ENCODE results near the gene TPRG1.

TPRG1 gene

GRCh38 chr3:189353318-189353965, 181.7 kb downstream of the TPRG1 start:
- TF ChIP-seq, protein P1, sequence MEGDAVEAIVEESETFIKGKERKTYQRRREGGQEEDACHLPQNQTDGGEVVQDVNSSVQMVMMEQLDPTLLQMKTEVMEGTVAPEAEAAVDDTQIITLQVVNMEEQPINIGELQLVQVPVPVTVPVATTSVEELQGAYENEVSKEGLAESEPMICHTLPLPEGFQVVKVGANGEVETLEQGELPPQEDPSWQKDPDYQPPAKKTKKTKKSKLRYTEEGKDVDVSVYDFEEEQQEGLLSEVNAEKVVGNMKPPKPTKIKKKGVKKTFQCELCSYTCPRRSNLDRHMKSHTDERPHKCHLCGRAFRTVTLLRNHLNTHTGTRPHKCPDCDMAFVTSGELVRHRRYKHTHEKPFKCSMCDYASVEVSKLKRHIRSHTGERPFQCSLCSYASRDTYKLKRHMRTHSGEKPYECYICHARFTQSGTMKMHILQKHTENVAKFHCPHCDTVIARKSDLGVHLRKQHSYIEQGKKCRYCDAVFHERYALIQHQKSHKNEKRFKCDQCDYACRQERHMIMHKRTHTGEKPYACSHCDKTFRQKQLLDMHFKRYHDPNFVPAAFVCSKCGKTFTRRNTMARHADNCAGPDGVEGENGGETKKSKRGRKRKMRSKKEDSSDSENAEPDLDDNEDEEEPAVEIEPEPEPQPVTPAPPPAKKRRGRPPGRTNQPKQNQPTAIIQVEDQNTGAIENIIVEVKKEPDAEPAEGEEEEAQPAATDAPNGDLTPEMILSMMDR (IDR thresholded peaks at IDR 0.05), result no peak

DNA sequence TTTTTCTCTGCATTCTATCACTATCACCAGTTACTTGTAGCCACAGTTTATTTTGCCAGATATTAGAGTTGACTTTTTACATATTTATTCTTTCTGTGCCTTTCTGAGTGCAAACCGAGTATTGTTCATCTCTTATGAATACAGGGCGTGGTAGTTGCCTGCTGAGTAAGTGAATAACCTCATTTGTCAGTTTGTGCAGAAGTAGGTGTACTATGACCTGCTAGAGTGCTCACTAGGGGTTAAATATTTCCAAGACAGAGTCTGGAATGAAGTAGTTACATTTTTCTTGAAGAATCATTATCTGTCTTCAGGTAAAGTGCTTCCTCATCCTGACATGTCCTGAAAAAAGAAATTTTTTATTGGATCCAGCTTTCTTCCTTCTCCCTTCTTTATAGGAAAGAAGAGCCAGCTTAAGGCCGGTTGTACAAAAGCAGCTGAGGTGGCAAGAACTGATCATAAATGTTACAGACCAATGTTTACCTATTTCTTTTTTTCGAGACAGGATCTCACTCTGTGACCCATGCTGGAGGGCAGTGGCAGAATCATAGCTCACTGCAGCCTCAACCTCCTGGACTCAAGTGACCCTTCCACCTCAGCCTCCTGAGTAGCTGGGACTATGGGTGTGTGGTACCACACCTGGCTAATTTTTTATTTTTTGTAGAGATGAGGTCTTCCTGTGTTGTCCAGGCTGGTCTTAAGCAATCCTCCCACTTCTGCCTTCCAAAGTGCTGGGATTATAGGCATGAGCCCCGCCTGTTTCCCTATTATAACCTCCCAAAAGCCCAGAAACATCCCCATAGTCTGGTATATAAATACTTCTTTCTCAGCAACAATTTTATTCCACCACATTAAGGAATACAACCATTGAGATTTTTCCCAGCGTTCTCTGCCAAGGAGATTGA, 182.5 kb downstream of the TPRG1 start:
- TF ChIP-seq, protein P1 (IDR thresholded peaks at IDR 0.05), result no peak

DNA sequence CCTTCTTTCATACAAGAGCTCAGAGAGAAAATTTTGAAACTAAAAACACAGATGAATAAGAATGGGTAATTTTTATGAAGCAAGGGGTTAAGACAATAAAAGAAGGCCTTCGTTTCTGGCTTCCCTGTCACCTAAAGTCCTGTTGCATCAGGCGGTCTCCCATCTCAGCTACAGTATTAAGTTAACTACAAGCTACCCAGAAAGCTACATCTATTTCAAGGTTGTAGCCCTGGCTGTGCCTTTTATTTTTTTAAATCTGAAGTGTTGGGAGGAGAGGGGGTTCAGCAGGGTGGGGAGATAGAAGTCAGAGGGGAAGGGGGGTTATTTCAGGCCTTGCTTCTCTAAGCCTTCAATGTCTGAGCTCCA, 183.3 kb downstream of the TPRG1 start:
- TF ChIP-seq, protein P1 (IDR thresholded peaks at IDR 0.05), result no peak

- TF ChIP-seq, protein P1 (IDR thresholded peaks at IDR 0.05), result no peak
Observed at GRCh38 chr3:189355481-189356201, 183.9 kb downstream of the TPRG1 start.

GRCh38 chr3:189360291-189360690, 188.5 kb downstream of the TPRG1 start:
- TF ChIP-seq, protein P1 (IDR thresholded peaks at IDR 0.05), result no peak

DNA sequence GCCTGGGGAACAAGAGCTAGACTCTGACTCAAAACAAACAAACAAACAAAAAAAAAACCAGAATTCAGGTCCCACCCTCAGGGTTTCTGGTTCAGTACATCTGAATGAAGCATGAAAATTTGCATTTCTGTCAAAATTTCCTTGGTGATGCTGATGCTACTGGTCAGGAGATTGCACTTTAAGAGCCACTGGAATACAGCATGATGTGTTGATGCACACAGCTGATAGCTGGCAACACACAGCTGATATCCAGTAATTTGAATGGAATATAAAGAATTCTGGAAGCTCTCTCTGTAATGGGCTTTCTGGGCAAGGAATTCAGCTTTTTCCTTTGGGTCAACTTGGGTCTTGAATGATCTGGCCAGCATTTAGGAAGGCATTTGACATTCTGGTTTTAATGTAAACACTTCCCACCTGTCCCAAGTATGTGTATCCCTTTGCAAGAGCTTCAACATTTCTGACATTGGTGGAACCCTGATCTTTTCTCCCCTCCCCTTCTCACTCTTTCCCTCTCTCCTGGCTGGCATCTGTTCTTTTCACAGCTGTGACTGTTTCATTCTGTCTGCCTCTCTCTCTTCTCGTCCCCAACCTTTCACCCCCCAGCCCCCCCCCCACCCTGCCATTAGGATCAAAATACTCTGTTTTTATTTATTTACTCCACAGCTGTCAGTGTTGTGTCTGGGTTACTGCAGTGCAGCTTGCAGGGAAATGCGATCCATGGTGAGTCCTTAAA, 189.5 kb downstream of the TPRG1 start:
- TF ChIP-seq, protein P1 (IDR thresholded peaks at IDR 0.05), result no peak

All from LNCAP (cell line).